LNCaP clone FGC (cell line): ENCODE data around the gene PTCHD4.
"Not testable (repeated sequence)": the region's sequence is repeated elsewhere in the genome, so short reads cannot be mapped to it uniquely, and the experiment has no call there.

Source experiments
- DNase-seq: peaks from one replicate; pipeline ENCODE4 v3.0.0-alpha.2; 2011; ENCODE audit warnings: low read depth
- H3K4me3 ChIP-seq: 2 replicates; pipeline ENCODE4 v1.5.1; 2011; ENCODE audit warnings: mild to moderate bottlenecking, low read depth, low read length, control low read depth
- CTCF ChIP-seq: IDR thresholded peaks from 2 replicates; pipeline ENCODE4 v1.5.1; 2012; ENCODE audit warnings: mild to moderate bottlenecking; ENCODE audit not compliant: control insufficient read depth, insufficient read depth; ENCODE audit errors: extremely low read depth

Gene PTCHD4

DNA sequence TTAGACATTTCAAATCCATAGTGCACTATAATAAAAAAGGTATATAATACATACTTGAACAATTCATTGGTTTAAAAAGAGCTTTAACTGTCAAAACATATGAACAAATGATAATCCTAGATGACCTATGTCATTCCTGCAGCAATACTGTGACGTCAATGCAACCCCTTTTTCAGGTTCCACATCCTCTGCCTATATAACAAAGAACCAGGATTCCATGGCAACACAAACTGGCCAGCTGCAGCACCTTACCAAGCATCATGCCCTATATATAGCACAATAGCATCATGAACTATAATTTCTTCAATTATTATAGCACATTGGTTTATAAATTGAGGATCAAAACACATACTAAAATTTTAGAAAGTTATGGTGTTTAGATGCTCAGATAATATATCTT is 578 bp upstream of the PTCHD4 start:
- H3K4me3 ChIP-seq, result no peak overlapping the region
- DNase-seq, result no peak
- no peak for TF ChIP-seq CTCF

DNA sequence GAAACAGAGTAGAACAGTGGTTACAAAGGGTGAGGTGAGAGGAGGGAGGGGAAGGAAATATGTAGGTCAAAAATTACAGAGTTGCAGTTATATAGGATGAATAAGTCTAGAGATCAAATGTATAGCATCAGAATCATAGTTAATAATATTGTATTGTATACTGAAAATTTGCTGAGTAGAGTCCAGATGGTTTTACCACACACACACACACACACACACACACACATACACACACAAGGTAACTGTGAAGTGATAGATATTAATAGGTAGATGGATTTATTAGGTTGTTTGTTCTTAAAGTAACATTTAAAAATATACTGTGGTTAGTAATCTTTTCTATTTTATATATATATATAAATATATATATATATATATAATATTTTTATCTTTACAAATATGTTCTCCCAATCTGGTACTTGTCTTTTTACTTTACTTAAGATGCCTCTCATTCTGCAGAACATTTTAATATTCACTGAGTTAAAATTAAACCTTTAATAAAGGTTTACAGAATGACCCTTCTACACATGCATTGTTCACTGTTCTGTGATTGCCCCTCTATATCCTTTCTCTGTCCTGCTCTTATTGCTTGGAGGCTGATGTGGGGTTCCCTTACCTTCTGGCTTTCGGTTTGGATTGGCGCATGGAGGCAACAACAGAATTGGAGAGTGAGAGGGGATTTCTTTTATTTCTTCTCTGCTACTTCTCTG is 408 bp downstream of the PTCHD4 start:
- DNase-seq, result no peak
- no peak overlapping the region for H3K4me3 ChIP-seq
- no peak for TF ChIP-seq CTCF

DNA sequence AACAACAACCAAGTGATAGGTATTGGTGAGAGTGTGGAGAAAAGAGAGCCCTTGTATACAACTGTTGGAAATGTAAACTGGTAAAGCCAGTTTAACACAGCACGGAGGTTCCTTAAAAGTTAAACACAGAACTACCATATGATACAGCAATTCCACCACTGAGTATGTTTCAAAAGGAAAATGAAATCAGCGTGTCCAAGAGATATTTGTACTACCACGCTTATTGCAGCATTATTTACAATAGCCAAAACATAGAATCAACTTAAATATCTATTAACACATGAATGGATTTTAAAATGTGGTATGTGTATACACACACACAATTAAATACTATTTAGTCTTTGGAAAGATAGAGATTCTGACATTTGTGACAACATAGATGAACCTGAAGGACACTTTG is 1.1 kb downstream of the PTCHD4 start:
- peak; percentile 46 for DNase-seq
- H3K4me3 ChIP-seq, result no peak overlapping the region
- no peak for TF ChIP-seq CTCF

DNA sequence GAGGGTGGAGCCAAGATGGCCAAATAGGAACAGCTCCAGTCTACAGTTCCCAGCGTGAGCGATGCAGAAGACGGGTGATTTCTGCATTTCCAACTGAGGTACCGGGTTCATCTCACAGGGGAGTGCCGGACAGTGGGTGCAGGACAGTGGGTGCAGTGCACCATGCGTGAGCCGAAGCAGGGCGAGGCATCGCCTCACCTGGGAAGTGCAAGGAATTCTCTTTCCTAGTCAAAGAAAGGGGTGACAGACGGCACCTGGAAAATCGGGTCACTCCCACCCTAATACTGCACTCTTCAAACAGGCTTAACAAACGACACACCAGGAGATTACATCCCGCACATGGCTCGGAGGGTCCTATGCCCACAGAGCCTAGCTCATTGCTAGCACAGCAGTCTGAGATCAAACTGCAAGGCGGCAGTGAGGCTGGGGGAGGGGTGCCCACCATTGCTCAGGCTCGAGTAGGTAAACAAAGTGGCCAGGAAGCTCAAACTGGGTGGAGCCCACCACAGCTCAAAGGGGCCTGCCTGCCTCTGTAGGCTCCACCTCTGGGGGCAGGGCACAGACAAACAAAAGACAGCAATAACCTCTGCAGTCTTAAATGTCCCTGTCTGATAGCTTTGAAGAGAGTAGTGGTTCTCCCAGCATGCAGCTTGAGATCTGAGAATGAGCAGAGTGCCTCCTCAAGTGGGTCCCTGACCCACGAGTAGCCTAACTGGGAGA is 8.4 kb downstream of the PTCHD4 start:
- not testable (repeated sequence) for H3K4me3 ChIP-seq, DNase-seq

DNA sequence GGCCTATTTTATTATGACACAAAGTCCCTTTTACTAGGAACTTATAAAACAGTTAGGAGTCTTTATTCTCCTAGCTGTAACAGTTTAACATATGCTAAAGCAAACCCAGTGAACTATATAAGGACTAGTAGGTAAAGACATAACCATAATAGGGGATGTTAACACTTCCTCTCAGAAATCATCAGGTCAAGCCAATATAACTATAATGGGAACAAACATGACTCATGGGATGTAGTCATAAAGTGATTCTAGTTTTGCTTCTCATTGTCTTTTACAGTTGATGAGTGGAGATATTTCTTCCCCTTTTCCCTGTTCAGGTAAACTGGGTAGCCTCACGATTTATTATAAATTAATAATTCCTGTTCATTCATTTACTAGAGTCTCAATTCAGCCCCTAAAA is 9.7 kb downstream of the PTCHD4 start:
- DNase-seq, result no peak
- no peak for TF ChIP-seq CTCF
- H3K4me3 ChIP-seq, result no peak overlapping the region

DNA sequence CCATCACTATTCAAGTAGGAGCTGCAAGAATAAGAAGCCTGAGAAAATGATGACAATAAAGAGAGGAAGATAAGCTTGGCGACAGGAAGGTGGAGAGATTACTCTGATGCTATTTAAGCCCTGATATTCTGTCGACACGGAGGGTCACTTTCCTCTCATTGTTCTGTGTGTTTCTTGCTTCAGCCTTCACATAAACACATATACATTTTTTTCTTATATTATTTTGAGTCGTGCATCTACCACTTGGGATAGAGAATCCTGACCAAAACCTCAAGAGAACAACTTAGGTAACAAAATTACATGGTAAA is 10.5 kb downstream of the PTCHD4 start:
- H3K4me3 ChIP-seq, result no peak overlapping the region
- no peak for DNase-seq

More for the DNA sequence above, 10.5 kb downstream of the PTCHD4 start:
- TF ChIP-seq CTCF, result no peak
